ENCODE measurements around the gene APEX1. TPM values are rescaled to one million over a fixed set of nuclear protein-coding genes. Genes with fewer than 3 reads are reported as not detected.
A peak's percentile ranks its signal among the peaks of the same experiment; 100 is the strongest.

Gene APEX1
- total and polyA plus RNA-seq, 12 donors, result 94.1 to 304 (median 158) TPM

- TF ChIP-seq, protein P1, sequence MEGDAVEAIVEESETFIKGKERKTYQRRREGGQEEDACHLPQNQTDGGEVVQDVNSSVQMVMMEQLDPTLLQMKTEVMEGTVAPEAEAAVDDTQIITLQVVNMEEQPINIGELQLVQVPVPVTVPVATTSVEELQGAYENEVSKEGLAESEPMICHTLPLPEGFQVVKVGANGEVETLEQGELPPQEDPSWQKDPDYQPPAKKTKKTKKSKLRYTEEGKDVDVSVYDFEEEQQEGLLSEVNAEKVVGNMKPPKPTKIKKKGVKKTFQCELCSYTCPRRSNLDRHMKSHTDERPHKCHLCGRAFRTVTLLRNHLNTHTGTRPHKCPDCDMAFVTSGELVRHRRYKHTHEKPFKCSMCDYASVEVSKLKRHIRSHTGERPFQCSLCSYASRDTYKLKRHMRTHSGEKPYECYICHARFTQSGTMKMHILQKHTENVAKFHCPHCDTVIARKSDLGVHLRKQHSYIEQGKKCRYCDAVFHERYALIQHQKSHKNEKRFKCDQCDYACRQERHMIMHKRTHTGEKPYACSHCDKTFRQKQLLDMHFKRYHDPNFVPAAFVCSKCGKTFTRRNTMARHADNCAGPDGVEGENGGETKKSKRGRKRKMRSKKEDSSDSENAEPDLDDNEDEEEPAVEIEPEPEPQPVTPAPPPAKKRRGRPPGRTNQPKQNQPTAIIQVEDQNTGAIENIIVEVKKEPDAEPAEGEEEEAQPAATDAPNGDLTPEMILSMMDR (IDR thresholded peaks at IDR 0.05), result no peak
- no peak for TF ChIP-seq POLR2A (IDR thresholded peaks at IDR 0.05)
- no peaks in the 10 kb centered on the region for H3K36me3 ChIP-seq (replicated peaks in 1 of 2)
- DNase-seq, result no peak
- H3K4me1 ChIP-seq (replicated peaks in 1 of 2), result no peaks in the 10 kb centered on the region
- no peak overlapping the region for H3K27ac ChIP-seq
- H3K9me3 ChIP-seq (replicated peaks in 1 of 3), result no peaks in the 10 kb centered on the region
- intact Hi-C loops (cut with DNase I), result no loop called here
- 30 to 59% (median 41%) methylated on average over 2 of the region's 2 CpGs for WGBS, 4 donors
- no peak overlapping the region for H3K4me3 ChIP-seq
- H3K27me3 ChIP-seq, result no peaks in the 10 kb centered on the region
Measured at GRCh38 chr14:20421267-20421666, 33.8 kb upstream of the APEX1 start.

- intact Hi-C loops (cut with DNase I), result no loop called here
- TF ChIP-seq, protein P1 (IDR thresholded peaks at IDR 0.05), result no peak
- no peak for TF ChIP-seq POLR2A (IDR thresholded peaks at IDR 0.05)
- no peaks in the 10 kb centered on the region for H3K36me3 ChIP-seq (replicated peaks in 1 of 2)
- no peak for DNase-seq
- no peak overlapping the region for H3K4me3 ChIP-seq
- H3K27ac ChIP-seq, result no peak overlapping the region
- WGBS, 4 donors, result 35 to 52% (median 41%) methylated on average over 2 of the region's 2 CpGs
- H3K27me3 ChIP-seq, result no peaks in the 10 kb centered on the region
- no peaks in the 10 kb centered on the region for H3K9me3 ChIP-seq (replicated peaks in 1 of 3)
- no peaks in the 10 kb centered on the region for H3K4me1 ChIP-seq (replicated peaks in 1 of 2)
Measured at GRCh38 chr14:20422886-20423285, 32.1 kb upstream of the APEX1 start.

DNA sequence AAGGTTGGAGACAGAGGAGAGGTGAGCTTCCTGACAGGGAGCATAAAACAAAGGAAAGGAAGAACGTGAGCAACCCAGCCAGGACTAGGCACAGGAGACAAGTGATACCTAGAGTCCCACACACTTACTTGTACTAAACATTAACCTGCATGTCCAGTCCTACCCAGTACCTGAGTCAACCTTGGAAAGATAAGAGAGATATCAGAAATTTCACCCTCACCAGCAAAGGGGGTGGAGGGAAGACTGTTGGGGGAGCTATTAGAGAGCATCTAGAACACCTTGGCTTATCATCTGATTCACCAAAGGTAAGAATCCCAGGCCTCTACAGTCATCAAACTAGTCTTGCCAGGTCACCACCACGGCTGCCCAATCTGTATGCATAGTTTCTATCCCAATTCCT is 30.2 kb upstream of the APEX1 start:
- H3K27me3 ChIP-seq, result no peaks in the 10 kb centered on the region
- H3K4me3 ChIP-seq, result no peak overlapping the region
- no peaks in the 10 kb centered on the region for H3K9me3 ChIP-seq (replicated peaks in 1 of 3)
- WGBS, 4 donors, result 22 to 33% (median 28%) methylated on average over 2 of the region's 2 CpGs
- no peaks in the 10 kb centered on the region for H3K36me3 ChIP-seq (replicated peaks in 1 of 2)
- no peak for TF ChIP-seq POLR2A (IDR thresholded peaks at IDR 0.05)
- TF ChIP-seq, protein P1 (IDR thresholded peaks at IDR 0.05), result no peak
- no peak overlapping the region for H3K27ac ChIP-seq
- intact Hi-C loops (cut with DNase I), result no loop called here
- no peak for DNase-seq
- no peaks in the 10 kb centered on the region for H3K4me1 ChIP-seq (replicated peaks in 1 of 2)

- no peak for TF ChIP-seq POLR2A (IDR thresholded peaks at IDR 0.05)
- TF ChIP-seq, protein P1 (IDR thresholded peaks at IDR 0.05), result no peak
- Histone ChIP-seq H3K27ac (peak overlapping the region in 2 of 5 donors; percentile 45 to 57), H3K27me3 (no peaks in the 10 kb centered on the region), H3K36me3 (replicated peaks in 1 of 2) (no peaks in the 10 kb centered on the region), H3K4me1 (replicated peaks in 1 of 2) (no peaks in the 10 kb centered on the region), H3K9me3 (replicated peaks in 1 of 3) (no peaks in the 10 kb centered on the region), H3K4me3 (peak overlapping the region in 1 of 4 donors; percentile 17)
- intact Hi-C loops (cut with DNase I), result no loop called here
- 59 to 65% (median 59%) methylated on average over 5 of the region's 5 CpGs for WGBS, 4 donors
- DNase-seq, result peak in 1 of 7 donors; percentile 12
Measured at GRCh38 chr14:20427231-20428009, 27.6 kb upstream of the APEX1 start.
